ENCODE measurements around the gene SLC35G4. TPM values are rescaled to one million over a fixed set of nuclear protein-coding genes. Genes with fewer than 3 reads are reported as not detected.
"Not testable (repeated sequence)": the region's sequence is repeated elsewhere in the genome, so short reads cannot be mapped to it uniquely, and the experiment has no call there.

Gene SLC35G4
- total RNA-seq, 4 donors from 2014 or later: not detected

DNA sequence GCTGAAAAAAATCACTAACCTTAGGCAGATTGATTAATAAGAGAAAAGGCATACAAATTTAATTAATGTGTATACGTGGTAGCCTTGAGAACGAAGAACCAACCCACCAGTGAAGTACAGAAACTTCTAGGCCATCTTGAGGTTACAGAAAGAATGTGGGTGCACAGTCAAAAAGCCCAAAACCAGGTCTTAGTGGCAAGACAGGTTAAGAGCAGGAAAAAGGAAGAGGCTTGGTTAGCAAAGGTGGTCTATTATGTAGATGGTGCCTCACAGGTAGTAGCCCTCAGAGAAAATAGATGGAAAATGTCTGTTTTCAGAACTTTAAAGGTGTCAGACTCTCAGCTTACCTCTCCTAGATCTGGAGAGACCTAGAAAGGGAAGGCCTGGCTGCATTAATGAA, 22.0 kb upstream of the SLC35G4 start:
- H3K27ac ChIP-seq: no peak overlapping the region
- no peaks in the 10 kb centered on the region for H3K27me3 ChIP-seq
- no peak overlapping the region for H3K4me3 ChIP-seq
- no peaks in the 10 kb centered on the region for H3K4me1 ChIP-seq
- H3K9me3 ChIP-seq: no peaks in the 10 kb centered on the region
- H3K36me3 ChIP-seq: no peaks in the 10 kb centered on the region
- WGBS: 85% methylated on average over 2 of the region's 2 CpGs
- DNase-seq (ENCODE audit: low spot score in 2 of 2): no peak
- no peak for TF ChIP-seq POLR2AphosphoS5 (IDR thresholded peaks at IDR 0.05)
- no peak for TF ChIP-seq POLR2A (IDR thresholded peaks at IDR 0.05)

DNA sequence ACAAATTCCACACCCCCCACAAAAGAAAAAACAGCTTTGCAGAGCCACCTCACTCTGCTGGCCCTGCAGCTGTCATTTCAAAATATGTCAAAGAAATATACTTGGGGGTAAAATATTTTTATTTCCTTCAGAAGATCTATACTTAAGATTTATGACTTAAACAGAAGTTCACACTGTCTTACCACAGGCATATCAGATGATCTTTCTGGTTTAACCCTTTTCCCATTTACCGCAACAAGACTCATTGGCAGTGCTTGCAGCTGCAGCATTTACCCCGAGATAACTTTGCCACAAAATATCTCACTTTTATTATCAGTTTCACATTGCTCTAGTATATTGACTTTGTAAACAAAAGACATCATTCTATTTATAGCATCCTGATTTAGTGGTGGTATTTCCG, 21.6 kb upstream of the SLC35G4 start:
- no peak for DNase-seq (ENCODE audit: low spot score in 2 of 2)
- Histone ChIP-seq H3K27me3 (no peaks in the 10 kb centered on the region), H3K4me3 (no peak overlapping the region), H3K36me3 (no peaks in the 10 kb centered on the region), H3K27ac (no peak overlapping the region), H3K4me1 (no peaks in the 10 kb centered on the region), H3K9me3 (no peaks in the 10 kb centered on the region)
- 45% methylated on average over 3 of the region's 3 CpGs for WGBS
- TF ChIP-seq POLR2A (IDR thresholded peaks at IDR 0.05): no peak
- TF ChIP-seq EP300 (IDR thresholded peaks at IDR 0.05): no peak
- no peak for TF ChIP-seq POLR2AphosphoS5 (IDR thresholded peaks at IDR 0.05)
- no peak for TF ChIP-seq CTCF (IDR thresholded peaks at IDR 0.05)

GRCh38 chr18:11591957-11592356, 17.4 kb upstream of the SLC35G4 start:
- Histone ChIP-seq H3K36me3 (no peaks in the 10 kb centered on the region), H3K27ac (no peak overlapping the region), H3K27me3 (peaks cover 2% of the 10 kb centered on the region), H3K4me1 (no peaks in the 10 kb centered on the region), H3K4me3 (no peak overlapping the region), H3K9me3 (no peaks in the 10 kb centered on the region)
- DNase-seq (ENCODE audit: low spot score in 2 of 2): no peak
- WGBS: 82% methylated on average over 3 of the region's 3 CpGs
- TF ChIP-seq POLR2A (IDR thresholded peaks at IDR 0.05): no peak
- TF ChIP-seq CTCF (IDR thresholded peaks at IDR 0.05): no peak
- no peak for TF ChIP-seq POLR2AphosphoS5 (IDR thresholded peaks at IDR 0.05)
- TF ChIP-seq EP300 (IDR thresholded peaks at IDR 0.05): no peak

GRCh38 chr18:11600321-11600720, 9.1 kb upstream of the SLC35G4 start:
- H3K4me1 ChIP-seq: no peaks in the 10 kb centered on the region
- DNase-seq (ENCODE audit: low spot score in 2 of 2): no peak
- H3K27ac ChIP-seq: no peak overlapping the region
- no peaks in the 10 kb centered on the region for H3K9me3 ChIP-seq
- no peak for TF ChIP-seq CTCF (IDR thresholded peaks at IDR 0.05)
- TF ChIP-seq POLR2A (IDR thresholded peaks at IDR 0.05): no peak
- no peak for TF ChIP-seq EP300 (IDR thresholded peaks at IDR 0.05)
- TF ChIP-seq POLR2AphosphoS5 (IDR thresholded peaks at IDR 0.05): no peak
- H3K27me3 ChIP-seq: no peaks in the 10 kb centered on the region
- H3K4me3 ChIP-seq: no peak overlapping the region
- H3K36me3 ChIP-seq: no peaks in the 10 kb centered on the region
- 79% methylated on average over 3 of the region's 3 CpGs for WGBS

DNA sequence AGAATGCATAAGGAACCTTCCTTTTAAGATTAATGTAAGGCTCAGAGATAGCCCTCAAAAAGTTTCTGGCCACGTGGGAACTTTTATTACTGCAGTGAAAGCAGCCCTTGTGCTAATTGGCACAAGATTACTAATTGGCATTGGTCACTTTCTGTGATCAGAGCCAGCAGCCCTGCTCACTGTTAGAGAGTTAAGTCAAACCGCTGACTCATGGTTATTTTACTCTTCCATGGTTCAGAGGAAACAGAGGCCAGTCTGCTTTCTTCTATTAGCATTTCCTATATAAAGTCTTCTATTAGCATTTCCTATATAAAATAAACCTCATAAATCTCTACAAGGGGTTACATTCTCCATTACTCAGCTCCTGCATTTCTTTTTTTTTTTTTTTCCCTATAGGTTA, 1.5 kb upstream of the SLC35G4 start:
- 28% methylated on average over 2 of the region's 2 CpGs for WGBS
- no peak overlapping the region for H3K4me3 ChIP-seq
- TF ChIP-seq EP300 (IDR thresholded peaks at IDR 0.05) (no peak), CTCF (IDR thresholded peaks at IDR 0.05) (no peak), POLR2A (IDR thresholded peaks at IDR 0.05) (no peak), POLR2AphosphoS5 (IDR thresholded peaks at IDR 0.05) (no peak)
- DNase-seq (ENCODE audit: low spot score in 2 of 2): no peak
- no peak overlapping the region for H3K27ac ChIP-seq
- H3K9me3 ChIP-seq: no peaks in the 10 kb centered on the region
- H3K27me3 ChIP-seq: no peaks in the 10 kb centered on the region
- H3K4me1 ChIP-seq: no peaks in the 10 kb centered on the region
- H3K36me3 ChIP-seq: no peaks in the 10 kb centered on the region

DNA sequence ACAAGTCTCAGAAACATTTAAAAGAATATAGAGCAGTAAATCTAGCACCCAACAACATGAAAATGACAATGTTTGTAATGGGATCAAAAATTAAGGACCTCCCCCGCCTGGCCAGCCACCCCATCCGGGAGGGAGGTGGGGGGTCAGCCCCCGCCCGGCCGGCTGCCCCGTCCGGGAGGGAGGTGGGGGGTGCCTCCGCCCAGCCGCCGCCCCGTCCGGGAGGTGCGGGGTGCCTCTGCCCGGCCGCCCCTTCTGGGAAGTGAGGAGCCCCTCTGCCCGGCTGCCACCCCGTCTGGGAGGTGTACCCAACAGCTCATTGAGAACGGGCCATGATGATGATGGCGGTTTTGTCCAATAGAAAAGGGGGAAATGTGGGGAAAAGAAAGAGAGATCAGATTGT, 778 bp upstream of the SLC35G4 start:
- not testable (repeated sequence) for H3K27me3 ChIP-seq; H3K27ac ChIP-seq; DNase-seq (ENCODE audit: low spot score in 2 of 2); H3K4me3 ChIP-seq; H3K36me3 ChIP-seq; H3K4me1 ChIP-seq; H3K9me3 ChIP-seq
- 77% methylated on average over 11 of the region's 19 CpGs for WGBS

GRCh38 chr18:11613073-11613472, 3.7 kb downstream of the SLC35G4 start:
- DNase-seq (ENCODE audit: low spot score in 2 of 2); H3K36me3 ChIP-seq; H3K27ac ChIP-seq; H3K27me3 ChIP-seq; H3K4me1 ChIP-seq; H3K9me3 ChIP-seq; H3K4me3 ChIP-seq: not testable (repeated sequence)
- 80% methylated on average over 11 of the region's 18 CpGs for WGBS

GRCh38 chr18:11613611-11614010, 4.2 kb downstream of the SLC35G4 start:
- H3K9me3 ChIP-seq; H3K36me3 ChIP-seq; DNase-seq (ENCODE audit: low spot score in 2 of 2); H3K27ac ChIP-seq; H3K4me3 ChIP-seq; H3K4me1 ChIP-seq; H3K27me3 ChIP-seq: not testable (repeated sequence)
- no CpG with 5 or more reads among the region's 23 CpGs for WGBS

- not testable (repeated sequence) for H3K9me3 ChIP-seq; DNase-seq (ENCODE audit: low spot score in 2 of 2); H3K4me1 ChIP-seq; H3K36me3 ChIP-seq; H3K27ac ChIP-seq; H3K27me3 ChIP-seq; H3K4me3 ChIP-seq
- WGBS: 87% methylated on average over 4 of the region's 21 CpGs
Measured at GRCh38 chr18:11614042-11614441, 4.6 kb downstream of the SLC35G4 start.

GRCh38 chr18:11614981-11615380, 5.6 kb downstream of the SLC35G4 start:
- H3K9me3 ChIP-seq; DNase-seq (ENCODE audit: low spot score in 2 of 2); H3K27me3 ChIP-seq; H3K4me1 ChIP-seq; H3K36me3 ChIP-seq; H3K4me3 ChIP-seq; H3K27ac ChIP-seq: not testable (repeated sequence)
- 94% methylated on average over 6 of the region's 6 CpGs for WGBS
